Endothelial cell of umbilical vein (primary cell): ENCODE measurements around the gene HDHD5. TPM values are rescaled to one million over a fixed set of nuclear protein-coding genes. Genes with fewer than 3 reads are reported as not detected.

ENCODE experiments used
- BruUV-seq: library from RNA; stranded (reverse); fragments of 400-500 nt; replicated peaks from 2 replicates; lab custom pipeline; 2021; lab: Mats Ljungman, UMichigan
- CTCF ChIA-PET: fragments of 300-600, 350-600 bp; sonication (Branson Sonifier 250); formaldehyde crosslinking; loops from one replicate; lab custom pipeline; 2021; ENCODE audit warnings: antibody characterized with exemption, inconsistent platforms; lab: Charles Lee
- POLR2A ChIA-PET: fragments of 300-600, 350-600 bp; sonication (Branson Sonifier 250); formaldehyde crosslinking; loops from one replicate; lab custom pipeline; 2021; ENCODE audit warnings: antibody characterized with exemption, inconsistent platforms; lab: Charles Lee
- DNase-seq: peaks from one replicate; pipeline ENCODE4 v3.0.0-alpha.2; 2011; ENCODE audit warnings: low read depth, low spot score
- FAIRE-seq: peaks from 2 replicates; lab custom pipeline; 2011; peaks lifted over from hg19 to GRCh38; lab: Jason Lieb, UNC
- H2AFZ ChIP-seq: 2 replicates; pipeline ENCODE4 v1.6.0; 2012; ENCODE audit warnings: low read depth, low read length, control low read depth, inconsistent platforms
- H3K27ac ChIP-seq: 2 replicates; pipeline ENCODE4 v1.5.1; 2011; ENCODE audit warnings: low read depth, mild to moderate bottlenecking, control low read depth, low read length, moderate library complexity; ENCODE audit not compliant: insufficient read depth
- H3K27me3 ChIP-seq, 2 experiments: 2 replicates each; pipeline versions ENCODE4 v1.6.0 to v1.6.1; 2011; ENCODE audit warnings: low read length in 2 of 2, mixed read lengths in 1 of 2; ENCODE audit not compliant: control insufficient read depth in 2 of 2, insufficient read depth in 2 of 2
- H3K36me3 ChIP-seq, 2 experiments: 2 replicates in 1 of 2; 3 replicates in 1 of 2; pipeline ENCODE4 v1.5.1; 2011; ENCODE audit warnings: low read length in 2 of 2, mild to moderate bottlenecking in 1 of 2, moderate library complexity in 1 of 2; ENCODE audit not compliant: control insufficient read depth in 2 of 2, insufficient read depth in 2 of 2; ENCODE audit errors: extremely low read depth in 1 of 2
- H3K4me1 ChIP-seq: 3 replicates; pipeline ENCODE4 v1.5.1; 2011; ENCODE audit warnings: mild to moderate bottlenecking, low read length; ENCODE audit not compliant: control insufficient read depth, insufficient read depth; ENCODE audit errors: extremely low read depth
- H3K4me2 ChIP-seq: 2 replicates; pipeline ENCODE4 v1.6.1; 2011; ENCODE audit warnings: low read length, control low read depth, mixed read lengths; ENCODE audit not compliant: insufficient read depth
- H3K4me3 ChIP-seq, 3 experiments: fragments of 200-600 bp in 1 of 3; sonication (generic), shearing (Covaris generic) in 1 of 3; replicated peaks in 1 of 3; 2 replicates each; pipeline ENCODE4 v1.5.1; 2011 to 2016; ENCODE audit warnings: control low read depth in 3 of 3, low read length in 3 of 3, mild to moderate bottlenecking in 2 of 3, inconsistent platforms in 1 of 3, low read depth in 1 of 3, moderate library complexity in 1 of 3; ENCODE audit not compliant: insufficient read depth in 1 of 3
- H3K79me2 ChIP-seq: 2 replicates; pipeline ENCODE4 v1.6.0; 2012; ENCODE audit warnings: low read length, inconsistent platforms; ENCODE audit not compliant: control insufficient read depth, insufficient read depth
- H3K9ac ChIP-seq: replicated peaks from 2 replicates; pipeline ENCODE3; 2011; ENCODE audit warnings: low read length, control low read depth; ENCODE audit not compliant: insufficient read depth; ENCODE audit errors: extremely low read depth
- H3K9me1 ChIP-seq: replicated peaks from 3 replicates; pipeline ENCODE4 v1.6.0; 2011; ENCODE audit warnings: mild to moderate bottlenecking, low read length; ENCODE audit not compliant: control insufficient read depth, insufficient read depth; ENCODE audit errors: extremely low read depth
- H3K9me3 ChIP-seq: replicated peaks from 2 replicates; pipeline ENCODE4 v1.5.1; 2012; ENCODE audit warnings: low read length, inconsistent platforms; ENCODE audit not compliant: control insufficient read depth, insufficient read depth
- H4K20me1 ChIP-seq: replicated peaks from 2 replicates; pipeline ENCODE3; 2011; ENCODE audit warnings: mild to moderate bottlenecking, low read length; ENCODE audit not compliant: control insufficient read depth, insufficient read depth; ENCODE audit errors: extremely low read depth
- CTCF ChIP-seq, 2 donors: IDR thresholded peaks; 1 replicate in 1 of 2; 2 replicates in 1 of 2; pipeline ENCODE4 v1.5.1; 2011; ENCODE audit warnings: low read length in 2 of 2, mild to moderate bottlenecking in 2 of 2, moderate library complexity in 2 of 2, control low read depth in 1 of 2, inconsistent platforms in 1 of 2, low read depth in 1 of 2; ENCODE audit not compliant: insufficient read depth in 1 of 2; ENCODE audit errors: extremely low read depth in 1 of 2
- EZH2 ChIP-seq: IDR thresholded peaks from 2 replicates; pipeline ENCODE4 v1.6.1; 2012; ENCODE audit warnings: borderline replicate concordance, low read depth, mild to moderate bottlenecking, moderate library complexity, low read length, inconsistent platforms; ENCODE audit not compliant: severe bottlenecking
- FOS ChIP-seq: IDR thresholded peaks from 2 replicates; pipeline ENCODE4 v1.6.1; 2011; ENCODE audit warnings: mild to moderate bottlenecking, low read length, moderate library complexity, borderline replicate concordance; ENCODE audit not compliant: insufficient read depth
- MYC ChIP-seq: IDR thresholded peaks from one replicate; pipeline ENCODE4 v1.6.1; 2011; ENCODE audit warnings: mild to moderate bottlenecking, low read depth, low read length
- POLR2AphosphoS5 ChIP-seq: IDR thresholded peaks from 2 replicates; pipeline ENCODE4 v1.6.1; 2012; ENCODE audit warnings: low read depth, mild to moderate bottlenecking, control low read depth, low read length, moderate library complexity; ENCODE audit not compliant: insufficient read depth
- dilution Hi-C: fragments of 300-500 bp; cut with MboI; formaldehyde crosslinking; loops from one replicate; pipeline ENCODE4 v1.15.0; 2019; ENCODE audit warnings: low sequenced_read_pairs; ENCODE audit not compliant: extremely low pct_ligation_motif_present
- intact Hi-C: fragments of 100-400 bp; cut with micrococcal nuclease; formaldehyde crosslinking; loops from one replicate; pipeline ENCODE4 v1.10.0; 2022
- polyA plus RNA-seq, 4 experiments: library from polyadenylated mRNA; depleted of rRNA in 3 of 4; stranded (reverse) in 3 of 4; unstranded in 1 of 4; fragments of >200 nt; gene quantifications; 2 replicates each; pipeline versions ENCODE4 v1.2.1 to v1.2.3, GENCODE V29; 2011 to 2012; ENCODE audit warnings: missing spikeins in 1 of 4
- total RNA-seq: library from RNA; stranded (reverse); gene quantifications from 2 replicates; pipeline ENCODE4 v1.2.3, GENCODE V29; 2021
- TF ChIP-seq, protein P1 (sequence below): IDR thresholded peaks from 2 replicates; pipeline ENCODE4 v1.6.1; 2011; ENCODE audit not compliant: insufficient read depth, insufficient read length

The HDHD5 gene
- total and polyA plus RNA-seq, 2 donors (not counting 3 experiments of a cell fraction or from before 2014, with no cell fraction given): 28.1 to 54.1 TPM

GRCh38 chr22:17191163-17191784, 32.2 kb upstream of the HDHD5 start:
- Histone ChIP-seq H3K4me1 (no peaks in the 10 kb centered on the region), H3K4me3 (no peak overlapping the region), H2AFZ (peak overlapping the region; percentile 6), H3K9me1 (no peaks in the 10 kb centered on the region), H3K9me3 (no peaks in the 10 kb centered on the region), H3K36me3 (no peaks in the 10 kb centered on the region), H4K20me1 (no peaks in the 10 kb centered on the region), H3K4me2 (no peak overlapping the region), H3K27ac (no peak overlapping the region), H3K9ac (no peak overlapping the region), H3K79me2 (no peaks in the 10 kb centered on the region), H3K27me3 (no peaks in the 10 kb centered on the region)
- peak; percentile 4 for FAIRE-seq
- DNase-seq: no peak
- dilution Hi-C loops (no loop called here), intact Hi-C loops (no loop called here)
- ChIA-PET POLR2A (no interaction called here), CTCF (interaction anchor here (0.6 to 5.9 kb wide), 5 partner anchors 11 to 310 kb away, joined by 3 to 39 read pairs (median 7); no protein-coding TSS in a partner anchor)
- no peak for TF ChIP-seq CTCF (IDR thresholded peaks at IDR 0.05; ENCODE audit: extremely low read depth in 1 of 2, insufficient read depth in 1 of 2, low read depth in 1 of 2, low read length in 2 of 2)
- TF ChIP-seq, protein P1, sequence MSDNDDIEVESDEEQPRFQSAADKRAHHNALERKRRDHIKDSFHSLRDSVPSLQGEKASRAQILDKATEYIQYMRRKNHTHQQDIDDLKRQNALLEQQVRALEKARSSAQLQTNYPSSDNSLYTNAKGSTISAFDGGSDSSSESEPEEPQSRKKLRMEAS: no peak
- TF ChIP-seq FOS: no peak
- TF ChIP-seq EZH2: no peak
- no peak for TF ChIP-seq POLR2AphosphoS5
- no peak for TF ChIP-seq MYC
- no TSS peak for BruUV-seq
